Measurements from ENCODE around the gene INPP5A.

DNA sequence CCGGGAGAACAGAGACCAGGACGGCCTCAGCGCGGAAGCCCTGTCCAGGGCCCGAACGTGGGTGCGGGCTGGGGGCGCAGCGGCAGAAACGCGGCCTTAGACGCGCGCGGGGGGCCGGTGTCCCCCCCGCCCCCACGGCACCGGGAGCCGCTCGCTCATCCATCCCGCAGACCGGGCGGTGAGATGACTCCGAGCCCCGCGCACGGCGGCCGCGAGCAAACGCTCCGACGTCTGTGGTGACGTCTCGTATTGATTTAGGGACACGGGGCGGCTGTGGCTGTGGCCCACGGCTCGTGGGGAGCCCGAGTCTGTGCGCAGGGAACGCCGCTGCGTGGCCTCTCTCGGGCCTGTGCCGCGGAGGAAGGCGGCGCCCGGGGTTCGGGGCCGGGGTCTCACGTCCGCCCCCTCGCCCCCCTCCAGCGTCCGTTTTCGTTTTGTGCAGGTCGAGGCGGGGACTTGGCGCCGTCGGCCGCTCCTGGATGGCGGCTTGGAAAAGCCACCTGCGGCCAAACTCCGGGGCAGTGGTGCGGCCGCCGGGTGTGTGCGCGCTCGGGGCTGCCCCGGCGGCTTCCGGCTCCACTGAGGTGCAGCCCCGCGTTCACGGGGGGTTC, 249.4 kb downstream of the INPP5A start:
- TF ChIP-seq, protein P1, sequence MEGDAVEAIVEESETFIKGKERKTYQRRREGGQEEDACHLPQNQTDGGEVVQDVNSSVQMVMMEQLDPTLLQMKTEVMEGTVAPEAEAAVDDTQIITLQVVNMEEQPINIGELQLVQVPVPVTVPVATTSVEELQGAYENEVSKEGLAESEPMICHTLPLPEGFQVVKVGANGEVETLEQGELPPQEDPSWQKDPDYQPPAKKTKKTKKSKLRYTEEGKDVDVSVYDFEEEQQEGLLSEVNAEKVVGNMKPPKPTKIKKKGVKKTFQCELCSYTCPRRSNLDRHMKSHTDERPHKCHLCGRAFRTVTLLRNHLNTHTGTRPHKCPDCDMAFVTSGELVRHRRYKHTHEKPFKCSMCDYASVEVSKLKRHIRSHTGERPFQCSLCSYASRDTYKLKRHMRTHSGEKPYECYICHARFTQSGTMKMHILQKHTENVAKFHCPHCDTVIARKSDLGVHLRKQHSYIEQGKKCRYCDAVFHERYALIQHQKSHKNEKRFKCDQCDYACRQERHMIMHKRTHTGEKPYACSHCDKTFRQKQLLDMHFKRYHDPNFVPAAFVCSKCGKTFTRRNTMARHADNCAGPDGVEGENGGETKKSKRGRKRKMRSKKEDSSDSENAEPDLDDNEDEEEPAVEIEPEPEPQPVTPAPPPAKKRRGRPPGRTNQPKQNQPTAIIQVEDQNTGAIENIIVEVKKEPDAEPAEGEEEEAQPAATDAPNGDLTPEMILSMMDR (conservative IDR thresholded peaks at IDR 0.05): no peak
- no peak for TF ChIP-seq ZFX (IDR thresholded peaks at IDR 0.05)
